ENCODE measurements around the gene GUCY2D.

DNA sequence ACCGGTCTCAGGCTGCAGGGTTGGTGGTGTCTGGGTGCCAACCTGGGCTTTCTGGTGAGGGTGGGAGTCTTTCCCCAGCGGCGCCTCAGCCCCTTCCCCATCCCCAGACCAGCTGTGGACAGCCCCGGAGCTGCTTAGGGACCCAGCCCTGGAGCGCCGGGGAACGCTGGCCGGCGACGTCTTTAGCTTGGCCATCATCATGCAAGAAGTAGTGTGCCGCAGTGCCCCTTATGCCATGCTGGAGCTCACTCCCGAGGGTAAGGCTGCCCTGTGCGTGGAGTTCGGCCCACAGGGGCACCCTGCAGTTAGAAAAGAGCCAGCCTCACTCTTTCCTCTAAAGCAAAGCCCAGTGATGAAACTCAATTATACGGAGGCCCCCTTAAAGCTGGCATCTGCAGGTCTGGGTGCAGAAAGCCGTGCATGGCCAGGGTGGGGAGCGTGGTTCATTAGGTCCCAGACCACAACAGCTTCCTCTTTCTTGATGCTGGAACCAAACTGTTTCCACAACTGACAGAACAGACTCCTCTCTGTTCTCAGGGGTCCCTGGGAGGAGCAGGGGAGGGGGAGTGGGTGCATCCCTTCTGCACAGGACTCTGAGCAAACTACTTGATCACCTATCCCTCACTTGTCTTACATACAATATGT lies 10.7 kb downstream of the GUCY2D start:
- TF ChIP-seq, protein P1, sequence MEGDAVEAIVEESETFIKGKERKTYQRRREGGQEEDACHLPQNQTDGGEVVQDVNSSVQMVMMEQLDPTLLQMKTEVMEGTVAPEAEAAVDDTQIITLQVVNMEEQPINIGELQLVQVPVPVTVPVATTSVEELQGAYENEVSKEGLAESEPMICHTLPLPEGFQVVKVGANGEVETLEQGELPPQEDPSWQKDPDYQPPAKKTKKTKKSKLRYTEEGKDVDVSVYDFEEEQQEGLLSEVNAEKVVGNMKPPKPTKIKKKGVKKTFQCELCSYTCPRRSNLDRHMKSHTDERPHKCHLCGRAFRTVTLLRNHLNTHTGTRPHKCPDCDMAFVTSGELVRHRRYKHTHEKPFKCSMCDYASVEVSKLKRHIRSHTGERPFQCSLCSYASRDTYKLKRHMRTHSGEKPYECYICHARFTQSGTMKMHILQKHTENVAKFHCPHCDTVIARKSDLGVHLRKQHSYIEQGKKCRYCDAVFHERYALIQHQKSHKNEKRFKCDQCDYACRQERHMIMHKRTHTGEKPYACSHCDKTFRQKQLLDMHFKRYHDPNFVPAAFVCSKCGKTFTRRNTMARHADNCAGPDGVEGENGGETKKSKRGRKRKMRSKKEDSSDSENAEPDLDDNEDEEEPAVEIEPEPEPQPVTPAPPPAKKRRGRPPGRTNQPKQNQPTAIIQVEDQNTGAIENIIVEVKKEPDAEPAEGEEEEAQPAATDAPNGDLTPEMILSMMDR (IDR thresholded peaks at IDR 0.05) = no peak
- TF ChIP-seq EP300 (IDR thresholded peaks at IDR 0.05) = no peak

All from sigmoid colon (tissue), 4 donors.